ENCODE data around the gene KRTAP10-2.

The KRTAP10-2 gene

GRCh38 chr21:44539991-44540666 is 11.2 kb downstream of the KRTAP10-2 start, which contains the start of gene KRTAP10-1:
TSS of gene KRTAP10-1 (minus strand) at chr21:44540195. CDS start at chr21:44540150, 45 bp downstream.
- DNase-seq (ENCODE audit: low read depth in 2 of 2) = no peak

- DNase-seq (ENCODE audit: low read depth in 2 of 2) = no peak
Measured at GRCh38 chr21:44539046-44539445, 12.3 kb downstream of the KRTAP10-2 start.

- DNase-seq (ENCODE audit: low read depth in 2 of 2) = no peak
Measured at GRCh38 chr21:44537930-44538911, 13.1 kb downstream of the KRTAP10-2 start.

- DNase-seq (ENCODE audit: low read depth in 2 of 2) = no peak
Measured at GRCh38 chr21:44535963-44536362, 15.3 kb downstream of the KRTAP10-2 start.

GRCh38 chr21:44534688-44535087 is 16.6 kb downstream of the KRTAP10-2 start:
- DNase-seq (ENCODE audit: low read depth in 2 of 2) = no peak

- DNase-seq (ENCODE audit: low read depth in 2 of 2) = no peak
Measured at GRCh38 chr21:44533891-44534627, 17.2 kb downstream of the KRTAP10-2 start.

- DNase-seq (ENCODE audit: low read depth in 2 of 2) = no peak
Measured at GRCh38 chr21:44533121-44533890, 18.0 kb downstream of the KRTAP10-2 start.

- no peak for DNase-seq (ENCODE audit: low read depth in 2 of 2)
Measured at GRCh38 chr21:44532712-44533111, 18.6 kb downstream of the KRTAP10-2 start.

- no peak for DNase-seq (ENCODE audit: low read depth in 2 of 2)
Measured at GRCh38 chr21:44531606-44532564, 19.4 kb downstream of the KRTAP10-2 start.

GRCh38 chr21:44530903-44531605 is 20.3 kb downstream of the KRTAP10-2 start:
- DNase-seq (ENCODE audit: low read depth in 2 of 2) = no peak

- DNase-seq (ENCODE audit: low read depth in 2 of 2) = no peak
Measured at GRCh38 chr21:44530221-44530902, 20.9 kb downstream of the KRTAP10-2 start.

- DNase-seq (ENCODE audit: low read depth in 2 of 2) = no peak
Measured at GRCh38 chr21:44529503-44530125, 21.7 kb downstream of the KRTAP10-2 start.

GRCh38 chr21:44529011-44529421 is 22.3 kb downstream of the KRTAP10-2 start:
- DNase-seq (ENCODE audit: low read depth in 2 of 2) = no peak

- DNase-seq (ENCODE audit: low read depth in 2 of 2) = no peak
Measured at GRCh38 chr21:44528634-44528995, 22.7 kb downstream of the KRTAP10-2 start.

- no peak for DNase-seq (ENCODE audit: low read depth in 2 of 2)
Measured at GRCh38 chr21:44527983-44528633, 23.2 kb downstream of the KRTAP10-2 start.

GRCh38 chr21:44527156-44527982 is 23.9 kb downstream of the KRTAP10-2 start:
- DNase-seq (ENCODE audit: low read depth in 2 of 2) = no peak

Data from stimulated activated CD8-positive, alpha-beta memory T cell treated with anti-CD3 and anti-CD28 coated beads, Interleukin-2, amount 100 ng/mL, for 48 hours (primary cell).